GM19240 (cell line): ENCODE measurements around the gene TAS1R3.
"Not testable (repeated sequence)": the region's sequence is repeated elsewhere in the genome, so short reads cannot be mapped to it uniquely, and the experiment has no call there.

Experiments used
- DNase-seq: peaks from one replicate; pipeline ENCODE4 v3.0.0; 2011; ENCODE audit warnings: low spot score; ENCODE audit not compliant: insufficient read length

Gene TAS1R3

DNA sequence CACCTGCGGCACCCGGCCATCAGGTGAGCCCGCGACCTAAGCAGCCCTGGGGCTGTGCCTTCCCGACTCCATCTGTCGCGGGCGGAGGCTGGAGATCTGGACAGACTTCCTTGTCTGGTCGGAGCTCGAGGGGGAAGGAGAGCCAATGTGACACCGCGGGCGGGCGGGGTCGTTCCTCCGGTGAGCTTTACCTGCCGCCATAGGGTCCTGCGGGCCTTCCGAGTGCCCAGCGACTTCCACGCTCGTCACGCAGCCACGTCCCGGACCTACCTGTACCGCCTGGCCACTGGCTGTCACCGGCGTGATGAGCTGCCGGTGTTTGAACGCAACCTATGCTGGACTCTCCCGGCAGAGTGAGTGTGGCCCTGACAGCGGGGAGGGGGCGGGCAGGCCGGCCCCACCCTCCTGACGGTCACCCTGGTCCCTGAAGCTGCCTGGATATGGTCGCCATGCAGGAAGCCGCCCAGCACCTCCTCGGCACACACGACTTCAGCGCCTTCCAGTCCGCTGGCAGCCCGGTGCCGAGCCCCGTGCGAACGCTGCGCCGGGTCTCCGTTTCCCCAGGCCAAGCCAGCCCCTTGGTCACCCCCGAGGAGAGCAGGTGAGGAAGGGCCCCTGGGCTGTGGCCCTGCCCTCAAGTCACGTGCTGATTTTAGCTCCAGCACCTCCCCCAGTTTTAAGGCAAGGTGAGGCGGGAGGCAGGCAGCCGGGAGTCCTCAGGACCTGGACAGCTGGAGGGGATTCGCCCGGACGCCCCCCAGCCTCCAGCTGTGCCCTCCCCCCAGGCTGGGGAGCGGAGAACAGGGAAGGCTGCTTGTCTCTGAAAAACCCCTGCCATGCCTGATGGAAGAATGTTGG, 21.6 kb upstream of the TAS1R3 start:
- no peak for DNase-seq

GRCh38 chr1:1310109-1310385, 21.0 kb upstream of the TAS1R3 start:
- DNase-seq: no peak

DNA sequence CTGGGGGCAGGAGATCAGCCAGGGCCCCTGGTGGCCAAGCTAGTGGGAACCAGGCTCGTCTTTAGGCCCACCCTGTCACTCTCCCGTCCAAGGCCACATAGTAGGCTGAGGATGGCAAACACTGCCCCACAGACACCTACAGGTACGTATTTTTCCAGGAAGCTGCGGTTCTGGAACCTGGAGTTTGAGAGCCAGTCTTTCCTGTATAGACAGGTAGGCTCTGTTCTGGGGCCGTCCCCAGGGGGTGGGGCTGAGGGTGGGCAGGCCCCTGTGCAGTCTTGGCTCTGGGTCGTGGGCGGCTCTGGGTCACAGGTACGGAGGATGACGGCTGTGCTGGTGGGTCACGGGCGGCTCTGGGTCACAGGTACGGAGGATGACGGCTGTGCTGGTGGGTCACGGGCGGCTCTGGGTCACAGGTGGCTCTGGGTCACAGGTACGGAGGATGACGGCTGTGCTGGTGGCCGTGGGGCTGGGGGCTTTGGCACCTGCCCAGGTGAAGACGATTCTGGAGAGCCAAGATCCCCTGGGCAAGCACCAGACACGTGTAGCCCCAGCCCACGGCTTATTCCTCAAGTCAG, 20.5 kb upstream of the TAS1R3 start:
- no peak for DNase-seq

- no peak for DNase-seq
Observed at GRCh38 chr1:1311107-1312104, 19.7 kb upstream of the TAS1R3 start.

GRCh38 chr1:1312450-1313314, 18.4 kb upstream of the TAS1R3 start:
- no peak for DNase-seq

DNA sequence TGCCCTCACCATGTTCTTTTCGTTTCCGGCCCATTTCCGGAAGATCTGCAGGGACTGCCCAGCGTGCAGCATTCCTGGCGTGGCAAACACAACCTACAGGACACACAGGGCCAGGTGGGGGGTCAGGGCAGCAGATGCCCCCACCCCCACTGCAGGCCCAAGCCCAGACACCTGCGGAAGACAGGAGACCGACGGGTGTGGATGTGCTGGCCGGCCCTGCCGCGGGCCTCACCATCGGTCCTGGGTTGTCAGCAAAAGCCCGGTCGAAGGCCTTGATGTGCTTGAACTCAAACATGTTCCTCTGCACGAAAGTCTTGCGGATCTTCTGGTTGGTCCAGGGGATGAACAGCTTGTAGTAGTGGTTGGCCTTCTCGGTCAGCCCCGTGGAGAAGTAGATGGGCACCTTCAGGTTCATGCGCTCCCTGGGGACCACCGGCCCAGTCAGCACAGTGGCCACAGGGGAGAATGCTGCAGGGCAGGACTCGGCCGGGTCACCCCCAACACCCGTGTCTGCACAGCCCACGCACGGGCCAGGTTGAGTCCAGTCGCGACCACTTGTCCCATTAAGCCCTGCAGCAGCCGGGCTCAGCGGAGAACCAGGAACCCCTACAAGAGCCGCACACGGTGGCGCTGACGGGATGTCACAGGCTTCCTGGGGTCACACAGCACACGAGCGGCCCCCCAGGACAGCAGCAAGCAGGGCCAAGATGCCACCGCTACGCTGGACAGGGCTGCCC, 17.4 kb upstream of the TAS1R3 start:
- DNase-seq: no peak

GRCh38 chr1:1314237-1314586, 16.9 kb upstream of the TAS1R3 start:
- no peak for DNase-seq

DNA sequence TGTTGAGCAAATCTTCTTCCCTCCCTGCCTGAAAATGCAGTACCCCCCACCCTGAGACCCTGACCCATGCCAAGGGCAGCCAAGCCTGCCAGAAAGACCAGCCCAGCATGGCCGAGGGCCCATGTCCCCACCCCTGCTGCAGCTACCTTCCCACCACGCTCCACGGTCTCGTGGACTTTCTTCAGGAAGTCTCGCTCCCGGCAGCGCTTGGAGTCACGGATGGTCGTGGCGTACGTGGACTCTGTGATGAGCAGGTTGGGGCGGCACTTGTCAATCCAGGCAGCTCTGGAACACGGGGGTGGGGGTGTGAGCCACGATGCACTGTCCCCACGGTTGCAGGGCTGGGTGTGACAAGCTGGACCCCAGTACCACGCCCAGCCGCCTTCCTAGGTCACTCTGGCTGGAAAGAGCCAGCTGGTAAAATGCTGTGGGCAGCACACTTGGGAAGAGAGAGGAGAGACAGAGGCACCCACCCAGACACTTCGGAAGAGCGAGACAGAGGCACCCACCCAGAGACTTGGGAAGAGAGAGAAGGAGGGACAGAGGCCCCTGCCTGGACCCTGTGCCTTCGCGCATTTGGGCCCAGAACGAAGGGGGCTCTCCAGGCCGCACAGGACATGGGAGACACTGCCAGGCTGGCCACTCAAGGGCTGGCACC, 16.3 kb upstream of the TAS1R3 start:
- DNase-seq: no peak

GRCh38 chr1:1315435-1315954, 15.6 kb upstream of the TAS1R3 start:
- no peak for DNase-seq

DNA sequence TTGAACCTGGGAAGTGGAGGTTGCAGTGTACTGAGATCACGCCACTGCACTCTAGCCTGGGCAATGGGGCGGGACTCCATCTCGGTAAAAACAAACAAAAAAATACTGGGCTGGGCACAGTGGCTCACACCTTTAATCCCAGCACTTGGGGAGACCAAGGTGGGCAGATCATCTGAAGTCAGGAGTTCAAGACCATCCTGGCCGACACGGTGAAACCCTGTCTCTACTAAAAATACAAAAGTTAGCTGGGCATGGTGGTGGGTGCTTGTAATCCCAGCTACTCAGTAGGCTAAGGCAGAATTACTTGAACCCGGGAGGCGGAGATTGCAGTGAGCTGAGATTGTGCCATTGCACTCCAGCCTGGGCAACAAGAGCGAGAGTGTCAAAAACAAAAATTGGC, 14.9 kb upstream of the TAS1R3 start:
- not testable (repeated sequence) for DNase-seq

- DNase-seq: no peak
Observed at GRCh38 chr1:1317420-1317819, 13.7 kb upstream of the TAS1R3 start.

- no peak for DNase-seq
Observed at GRCh38 chr1:1318131-1318652, 12.9 kb upstream of the TAS1R3 start.

DNA sequence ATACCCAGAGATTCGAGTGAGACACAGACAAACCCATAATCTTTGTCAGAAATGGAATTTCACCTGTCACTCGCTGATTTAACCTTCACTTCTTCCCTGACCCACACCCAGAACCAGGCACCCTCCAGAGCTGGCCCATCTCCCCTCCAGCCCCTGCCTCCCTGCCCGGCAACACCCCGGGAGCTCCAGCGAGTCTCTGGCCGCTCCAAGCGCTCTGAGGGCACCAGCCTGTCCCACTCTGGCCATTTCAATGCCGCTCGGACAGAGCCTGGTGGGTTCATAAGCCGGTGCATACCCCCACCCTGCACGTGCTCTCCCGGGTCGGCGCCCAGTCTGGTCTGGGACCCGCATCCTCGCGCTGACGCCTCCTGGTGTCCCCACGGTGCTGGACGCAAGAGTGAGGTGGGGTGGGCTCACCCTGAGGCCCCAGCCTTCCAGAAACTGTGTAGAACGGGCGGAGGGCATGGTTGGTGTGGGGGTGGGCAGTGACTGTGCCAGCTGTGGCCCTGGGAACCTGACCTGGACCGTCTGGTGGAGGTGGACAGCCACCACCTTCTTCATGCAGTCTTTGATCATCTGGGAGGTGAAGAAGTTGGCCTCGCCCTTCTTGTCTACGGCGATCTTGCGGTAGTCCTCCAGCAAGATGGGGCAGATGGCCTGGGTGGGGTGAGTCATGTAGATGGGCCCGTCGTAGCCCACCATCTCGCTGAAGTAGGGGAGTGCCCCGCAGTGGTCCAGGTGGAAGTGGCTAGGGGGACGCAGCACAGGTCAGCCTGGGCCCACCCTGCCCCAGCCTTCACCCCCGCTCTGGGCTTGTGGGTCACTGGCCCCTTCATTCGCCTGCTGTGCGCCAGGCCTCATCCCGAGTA, 12.1 kb upstream of the TAS1R3 start:
- no peak for DNase-seq

DNA sequence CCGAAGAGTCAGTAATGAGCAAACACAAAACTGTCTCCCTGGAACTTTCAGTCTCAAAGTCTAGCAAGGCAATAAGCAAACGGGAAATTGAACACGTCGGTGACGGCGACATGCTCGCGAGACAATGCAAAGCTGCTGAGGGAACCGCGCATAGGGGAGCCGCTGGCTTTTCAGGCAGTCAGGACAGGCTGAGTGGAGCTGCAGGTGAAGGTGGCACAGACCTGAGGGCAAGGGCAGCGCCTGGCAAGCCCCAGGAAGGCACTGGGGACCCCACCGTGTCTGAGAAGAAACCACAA, 11.5 kb upstream of the TAS1R3 start:
- DNase-seq: no peak

- no peak for DNase-seq
Observed at GRCh38 chr1:1320666-1321448, 10.2 kb upstream of the TAS1R3 start.

DNA sequence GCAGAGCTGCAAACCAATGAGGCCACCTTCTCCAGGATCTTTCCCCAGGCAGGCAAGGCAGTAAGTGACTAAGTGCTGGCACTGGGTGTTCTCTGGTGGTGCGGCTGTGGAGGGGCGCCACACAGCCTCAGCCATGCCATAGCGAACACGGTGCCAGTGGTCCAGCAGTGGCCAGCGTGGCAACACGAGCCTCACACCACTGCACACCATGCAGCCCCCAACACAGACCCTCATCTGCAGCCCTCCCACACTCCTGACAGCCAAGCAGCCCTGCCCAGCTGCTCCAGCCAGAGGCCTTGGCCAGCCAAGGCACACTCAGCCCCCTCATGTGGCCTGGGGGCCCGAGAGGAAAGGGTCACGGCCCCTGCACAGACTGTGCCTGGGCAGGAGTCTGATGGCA, 9.6 kb upstream of the TAS1R3 start:
- no peak for DNase-seq

GRCh38 chr1:1322418-1322817, 8.7 kb upstream of the TAS1R3 start:
- DNase-seq: no peak

DNA sequence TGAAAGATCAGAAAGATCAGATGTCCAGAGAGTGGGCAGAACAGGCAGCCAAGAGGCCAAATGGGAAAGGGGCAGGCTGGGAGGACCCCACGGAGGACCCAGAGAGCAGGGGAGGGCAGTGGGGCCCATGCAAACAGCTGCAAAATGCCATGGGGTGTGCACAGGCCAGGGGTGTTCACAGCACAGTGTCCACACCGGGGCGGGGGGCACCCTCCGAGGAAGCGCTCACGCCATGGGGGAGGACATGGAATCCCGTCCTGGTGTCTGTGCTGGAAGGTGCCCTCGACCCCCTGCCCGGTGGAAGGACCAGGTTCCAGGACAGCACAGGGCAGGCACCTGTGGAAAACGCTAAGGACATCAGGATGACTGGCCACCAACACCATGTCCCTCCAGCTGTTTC, 8.1 kb upstream of the TAS1R3 start:
- DNase-seq: no peak
